ENCODE results near the gene IGLL5.

Gene IGLL5

DNA sequence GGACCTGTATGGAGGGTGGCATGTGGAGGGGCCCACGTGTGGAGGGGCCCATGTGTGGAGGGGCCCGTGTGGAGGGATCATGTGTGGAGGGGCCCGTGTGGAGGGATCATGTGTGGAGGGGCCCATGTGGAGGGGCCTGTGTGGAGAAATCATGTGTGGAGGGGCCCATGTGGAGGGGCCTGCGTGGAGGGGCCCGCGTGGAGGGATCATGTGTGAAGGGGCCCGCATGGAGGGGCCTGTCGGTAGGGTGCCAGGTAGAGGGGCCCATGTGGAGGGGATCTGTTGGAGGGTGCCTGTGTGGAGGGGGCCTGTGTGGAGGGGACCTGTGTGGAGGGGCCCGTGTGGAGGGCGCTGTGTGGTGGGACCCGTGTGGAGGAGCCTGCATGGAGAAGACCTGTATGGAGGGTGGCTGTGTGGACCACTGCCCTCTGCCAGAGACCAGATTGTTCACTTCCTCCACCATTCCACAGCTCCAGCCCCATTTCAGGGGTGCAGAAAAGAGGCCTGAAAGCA lies 47.0 kb downstream of the IGLL5 start:
- no peaks in the 10 kb centered on the region for H3K36me3 ChIP-seq (ENCODE audit: low read depth)
- H3K27ac ChIP-seq (ENCODE audit: poor library complexity, severe bottlenecking) = no peak overlapping the region
- H3K4me1 ChIP-seq (ENCODE audit: insufficient read depth, poor library complexity, severe bottlenecking) = no peaks in the 10 kb centered on the region
- no peaks in the 10 kb centered on the region for H3K27me3 ChIP-seq (ENCODE audit: insufficient read depth, poor library complexity, severe bottlenecking)
- peaks cover 9% of the 10 kb centered on the region for H3K9me3 ChIP-seq (ENCODE audit: severe bottlenecking)
- no peak for TF ChIP-seq CTCF (IDR thresholded peaks at IDR 0.05; ENCODE audit: poor library complexity, severe bottlenecking)
- no peak overlapping the region for H3K4me3 ChIP-seq (ENCODE audit: severe bottlenecking)
- ATAC-seq (ENCODE audit: low read depth) (no peak), DNase-seq (ENCODE audit: low spot score) (no peak)

DNA sequence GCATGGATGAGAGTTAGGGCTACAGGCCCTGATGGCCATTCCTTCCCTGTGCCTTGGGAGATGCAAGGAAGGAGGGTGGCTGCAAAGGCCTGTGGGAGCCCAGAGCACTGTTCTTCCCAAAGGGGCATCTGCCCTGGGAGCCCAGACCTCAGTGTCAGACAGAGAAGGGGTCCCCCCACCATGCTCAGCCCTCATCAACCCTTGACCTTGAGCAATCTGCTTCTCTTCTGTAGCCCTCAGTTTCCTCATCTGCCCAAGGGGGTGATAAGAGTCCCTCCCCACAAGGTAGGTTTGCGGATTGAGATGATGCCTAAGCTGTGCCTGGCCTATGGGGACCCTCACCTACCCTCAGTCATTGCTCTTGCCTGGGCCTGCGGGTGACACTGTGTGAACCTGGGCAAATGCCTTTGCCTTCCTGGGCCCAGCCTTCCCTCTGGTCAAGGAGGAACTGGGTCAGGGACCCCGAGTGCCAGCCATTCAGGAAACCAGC lies 47.5 kb downstream of the IGLL5 start:
- Histone ChIP-seq H3K4me3 (ENCODE audit: severe bottlenecking) (no peak overlapping the region), H3K9me3 (ENCODE audit: severe bottlenecking) (peaks cover 9% of the 10 kb centered on the region), H3K36me3 (ENCODE audit: low read depth) (no peaks in the 10 kb centered on the region), H3K4me1 (ENCODE audit: insufficient read depth, poor library complexity, severe bottlenecking) (no peaks in the 10 kb centered on the region), H3K27ac (ENCODE audit: poor library complexity, severe bottlenecking) (no peak overlapping the region), H3K27me3 (ENCODE audit: insufficient read depth, poor library complexity, severe bottlenecking) (no peaks in the 10 kb centered on the region)
- TF ChIP-seq CTCF (IDR thresholded peaks at IDR 0.05; ENCODE audit: poor library complexity, severe bottlenecking) = no peak
- no peak for DNase-seq (ENCODE audit: low spot score)
- no peak for ATAC-seq (ENCODE audit: low read depth)

GRCh38 chr22:22935546-22936157 lies 48.0 kb downstream of the IGLL5 start:
- TF ChIP-seq CTCF (IDR thresholded peaks at IDR 0.05; ENCODE audit: poor library complexity, severe bottlenecking) = no peak
- no peaks in the 10 kb centered on the region for H3K36me3 ChIP-seq (ENCODE audit: low read depth)
- H3K9me3 ChIP-seq (ENCODE audit: severe bottlenecking) = peaks cover 9% of the 10 kb centered on the region
- no peak overlapping the region for H3K27ac ChIP-seq (ENCODE audit: poor library complexity, severe bottlenecking)
- H3K4me1 ChIP-seq (ENCODE audit: insufficient read depth, poor library complexity, severe bottlenecking) = no peaks in the 10 kb centered on the region
- no peak overlapping the region for H3K4me3 ChIP-seq (ENCODE audit: severe bottlenecking)
- H3K27me3 ChIP-seq (ENCODE audit: insufficient read depth, poor library complexity, severe bottlenecking) = no peaks in the 10 kb centered on the region
- no peak for ATAC-seq (ENCODE audit: low read depth)
- no peak for DNase-seq (ENCODE audit: low spot score)

DNA sequence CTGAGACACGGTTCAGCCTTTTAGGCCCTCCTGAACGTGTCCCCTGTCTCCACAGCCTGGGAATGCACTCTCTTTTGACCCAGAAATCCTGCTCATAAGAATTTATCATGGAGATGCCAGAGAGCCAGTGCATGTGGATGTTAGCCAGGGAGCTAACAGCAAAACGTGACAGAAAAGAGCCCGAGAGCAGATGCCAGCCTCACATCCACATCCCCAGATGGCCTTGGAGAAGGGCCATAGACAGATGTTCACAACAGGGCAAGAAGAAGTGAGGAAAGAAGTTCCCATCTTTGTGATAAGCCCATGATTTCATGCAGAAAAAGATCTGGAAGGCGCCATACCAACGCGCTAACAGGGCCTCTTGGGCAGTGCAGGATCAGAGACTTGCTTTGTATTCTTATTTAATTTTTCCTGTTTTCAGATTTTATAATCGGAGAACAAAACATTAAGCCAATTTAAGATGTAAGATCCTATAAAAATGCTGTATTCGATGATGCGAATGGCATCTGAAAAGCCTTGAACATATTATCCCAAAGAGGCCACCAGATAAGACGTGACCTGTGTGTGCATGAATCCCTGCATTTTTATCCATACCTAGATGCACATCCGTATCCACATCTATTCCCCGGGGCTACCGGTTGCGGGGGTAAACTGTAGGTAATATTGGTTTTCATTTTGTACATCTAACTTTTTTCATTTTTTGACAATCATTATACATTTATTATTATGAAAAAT lies 48.7 kb downstream of the IGLL5 start:
- Histone ChIP-seq H3K27me3 (ENCODE audit: insufficient read depth, poor library complexity, severe bottlenecking) (no peaks in the 10 kb centered on the region), H3K36me3 (ENCODE audit: low read depth) (no peaks in the 10 kb centered on the region), H3K4me1 (ENCODE audit: insufficient read depth, poor library complexity, severe bottlenecking) (no peaks in the 10 kb centered on the region), H3K9me3 (ENCODE audit: severe bottlenecking) (peaks cover 14% of the 10 kb centered on the region), H3K27ac (ENCODE audit: poor library complexity, severe bottlenecking) (no peak overlapping the region), H3K4me3 (ENCODE audit: severe bottlenecking) (no peak overlapping the region)
- ATAC-seq (ENCODE audit: low read depth) (no peak), DNase-seq (ENCODE audit: low spot score) (no peak)
- no peak for TF ChIP-seq CTCF (IDR thresholded peaks at IDR 0.05; ENCODE audit: poor library complexity, severe bottlenecking)

Measured in RWPE2 (cell line).